IMR-90 (cell line): ENCODE results near the gene COL23A1. TPM values are rescaled to one million over a fixed set of nuclear protein-coding genes. Genes with fewer than 3 reads are reported as not detected.

Source experiments
- ATAC-seq: fragments of 200-7000 bp; cut with Tn5 transposase; 2 replicates; pipeline ENCODE4 v1.9.1; 2020; ENCODE audit warnings: low read depth, mild to moderate bottlenecking, moderate library complexity
- BruUV-seq: library from RNA; stranded (reverse); fragments of 400-500 nt; replicated peaks from 2 replicates; lab custom pipeline; 2021; lab: Mats Ljungman, UMichigan
- CTCF ChIA-PET: fragments of 300-600 bp; formaldehyde crosslinking; extraction: SDS; loops from one replicate; lab custom pipeline; 2021; ENCODE audit warnings: antibody characterized with exemption; lab: Yijun Ruan, JAX
- POLR2A ChIA-PET: fragments of 300-600 bp; sonication (Branson Sonifier 250); formaldehyde crosslinking; loops from one replicate; lab custom pipeline; 2022; ENCODE audit warnings: antibody characterized with exemption; ENCODE audit not compliant: unreplicated experiment; lab: Charles Lee
- DNase-seq: peaks from one replicate; pipeline ENCODE4 v3.0.0; 2013
- H2AFZ ChIP-seq: replicated peaks from 2 replicates; pipeline ENCODE3; 2013; ENCODE audit warnings: low read length, mild to moderate bottlenecking; ENCODE audit not compliant: poor library complexity
- H2AK5ac ChIP-seq: 2 replicates; pipeline ENCODE4 v1.6.1; 2013; ENCODE audit warnings: low read depth, low read length, inconsistent platforms
- H2AK9ac ChIP-seq: replicated peaks from 2 replicates; pipeline ENCODE3; 2013; ENCODE audit warnings: mild to moderate bottlenecking, low read depth, low read length, moderate library complexity; ENCODE audit not compliant: poor library complexity
- H2BK120ac ChIP-seq: 2 replicates; pipeline ENCODE4 v1.6.1; 2013; ENCODE audit warnings: low read depth, low read length, inconsistent platforms
- H2BK15ac ChIP-seq: 3 replicates; pipeline ENCODE4 v1.6.1; 2013; ENCODE audit warnings: low read depth, low read length, inconsistent platforms
- H2BK20ac ChIP-seq: 2 replicates; pipeline ENCODE4 v1.6.1; 2013; ENCODE audit warnings: low read depth, mild to moderate bottlenecking, inconsistent platforms, low read length, moderate library complexity
- H2BK5ac ChIP-seq: 2 replicates; pipeline ENCODE4 v1.6.1; 2013; ENCODE audit warnings: mild to moderate bottlenecking, low read depth, low read length, inconsistent platforms; ENCODE audit not compliant: poor library complexity, severe bottlenecking
- H3K14ac ChIP-seq: replicated peaks from 2 replicates; pipeline ENCODE4 v1.6.1; 2013; ENCODE audit warnings: low read depth, low read length, inconsistent platforms
- H3K18ac ChIP-seq: 2 replicates; pipeline ENCODE4 v1.6.1; 2013; ENCODE audit warnings: low read depth, low read length, control low read depth
- H3K23ac ChIP-seq: 2 replicates; pipeline ENCODE4 v1.6.1; 2013; ENCODE audit warnings: low read depth, low read length, inconsistent platforms
- H3K27ac ChIP-seq: 2 replicates; pipeline ENCODE4 v1.5.1; 2013; ENCODE audit warnings: mild to moderate bottlenecking, control low read depth, low read length; ENCODE audit not compliant: insufficient read depth
- H3K27me3 ChIP-seq: 2 replicates; pipeline ENCODE4 v1.6.1; 2013; ENCODE audit warnings: low read length; ENCODE audit not compliant: control insufficient read depth, insufficient read depth
- H3K36me3 ChIP-seq: 2 replicates; pipeline ENCODE4 v1.6.1; 2013; ENCODE audit warnings: low read length, mixed read lengths; ENCODE audit not compliant: control insufficient read depth, insufficient read depth
- H3K4ac ChIP-seq: 2 replicates; pipeline ENCODE4 v1.6.1; 2013; ENCODE audit warnings: low read depth, low read length, inconsistent platforms
- H3K4me1 ChIP-seq: 2 replicates; pipeline ENCODE4 v1.6.1; 2013; ENCODE audit warnings: low read length, mixed read lengths; ENCODE audit not compliant: control insufficient read depth, insufficient read depth
- H3K4me2 ChIP-seq: 2 replicates; pipeline ENCODE4 v1.6.1; 2013; ENCODE audit warnings: low read depth, mild to moderate bottlenecking, control low read depth, low read length, moderate library complexity
- H3K4me3 ChIP-seq: 2 replicates; pipeline ENCODE4 v1.5.1; 2013; ENCODE audit warnings: low read depth, mild to moderate bottlenecking, control low read depth, low read length, moderate library complexity; ENCODE audit not compliant: insufficient read depth
- H3K56ac ChIP-seq: 2 replicates; pipeline ENCODE4 v1.6.1; 2013; ENCODE audit warnings: low read length, inconsistent platforms; ENCODE audit not compliant: insufficient read depth; ENCODE audit errors: extremely low read depth
- H3K79me1 ChIP-seq, 2 experiments: 2 replicates each; pipeline ENCODE4 v1.6.1; 2013; ENCODE audit warnings: low read length in 2 of 2, inconsistent platforms in 1 of 2, low read depth in 1 of 2
- H3K9ac ChIP-seq: 2 replicates; pipeline ENCODE4 v1.6.1; 2013; ENCODE audit warnings: low read depth, low read length, control low read depth
- H3K9me1 ChIP-seq: 2 replicates; pipeline ENCODE4 v1.6.1; 2013; ENCODE audit warnings: low read length, inconsistent platforms; ENCODE audit not compliant: insufficient read depth
- H3K9me3 ChIP-seq: 2 replicates; pipeline ENCODE4 v1.6.1; 2013; ENCODE audit warnings: low read length; ENCODE audit not compliant: control insufficient read depth, insufficient read depth
- H4K20me1 ChIP-seq: 2 replicates; pipeline ENCODE4 v1.6.1; 2013; ENCODE audit warnings: low read length, inconsistent platforms; ENCODE audit not compliant: insufficient read depth
- H4K5ac ChIP-seq: 2 replicates; pipeline ENCODE4 v1.6.1; 2013; ENCODE audit warnings: mild to moderate bottlenecking, low read depth, low read length, control low read depth
- H4K8ac ChIP-seq, 2 experiments: 2 replicates each; pipeline ENCODE4 v1.6.1; 2013; ENCODE audit warnings: low read depth in 2 of 2, low read length in 2 of 2, control low read depth in 1 of 2, inconsistent platforms in 1 of 2
- H4K91ac ChIP-seq: 2 replicates; pipeline ENCODE4 v1.6.1; 2013; ENCODE audit warnings: low read depth, low read length, inconsistent platforms; ENCODE audit not compliant: insufficient read depth
- BHLHE40 ChIP-seq: fragments of 150-350 bp; IDR thresholded peaks from 2 replicates; pipeline ENCODE4 v1.6.1; 2016; ENCODE audit warnings: mild to moderate bottlenecking, low read depth, low read length
- CEBPB ChIP-seq: IDR thresholded peaks from 2 replicates; pipeline ENCODE4 v1.6.1; 2012; ENCODE audit warnings: low read depth, low read length, improper control_type of control experiment
- CHD1 ChIP-seq: IDR thresholded peaks from 2 replicates; pipeline ENCODE4 v1.6.1; 2012; ENCODE audit warnings: low read depth, low read length, improper control_type of control experiment
- FOS ChIP-seq: fragments of 150-350 bp; IDR thresholded peaks from 2 replicates; pipeline ENCODE4 v1.6.1; 2016; ENCODE audit warnings: low read depth, low read length
- MAFK ChIP-seq: IDR thresholded peaks from 2 replicates; pipeline ENCODE4 v1.6.1; 2012; ENCODE audit warnings: low read depth, low read length, improper control_type of control experiment
- MAZ ChIP-seq: IDR thresholded peaks from 2 replicates; pipeline ENCODE4 v1.6.1; 2012; ENCODE audit warnings: low read depth, mild to moderate bottlenecking, low read length, improper control_type of control experiment, moderate library complexity, borderline replicate concordance
- MXI1 ChIP-seq: IDR thresholded peaks from 2 replicates; pipeline ENCODE4 v1.6.1; 2012; ENCODE audit warnings: low read depth, mild to moderate bottlenecking, low read length, moderate library complexity, borderline replicate concordance
- NFE2L2 ChIP-seq: fragments of 150-350 bp; IDR thresholded peaks from 2 replicates; pipeline ENCODE4 v1.6.1; 2016; ENCODE audit warnings: low read depth, mild to moderate bottlenecking, low read length
- POLR2A ChIP-seq: IDR thresholded peaks from 2 replicates; pipeline ENCODE4 v1.6.1; 2012; ENCODE audit warnings: mild to moderate bottlenecking, low read depth, low read length
- RAD21 ChIP-seq: IDR thresholded peaks from 2 replicates; pipeline ENCODE4 v1.6.1; 2012; ENCODE audit warnings: low read length, improper control_type of control experiment
- RCOR1 ChIP-seq: IDR thresholded peaks from 2 replicates; pipeline ENCODE4 v1.6.1; 2012; ENCODE audit warnings: mild to moderate bottlenecking, low read length, improper control_type of control experiment; ENCODE audit not compliant: insufficient replicate concordance
- RFX5 ChIP-seq: IDR thresholded peaks from 2 replicates; pipeline ENCODE4 v1.8.0; 2012; ENCODE audit warnings: low read depth, mild to moderate bottlenecking, low read length, moderate library complexity
- SMC3 ChIP-seq: fragments of 150-350 bp; IDR thresholded peaks from 2 replicates; pipeline ENCODE4 v1.6.1; 2016; ENCODE audit warnings: low read depth, mild to moderate bottlenecking, antibody characterized with exemption, low read length, moderate library complexity
- WGBS, 2 experiments: methylation state at CpG; one replicate each; pipeline versions ENCODE4 v1.1.5 to v1.1.7; 2013; ENCODE audit warnings: missing lambda C conversion rate in 2 of 2; ENCODE audit not compliant: insufficient read length in 1 of 2; ENCODE audit errors: extremely low coverage in 2 of 2; 5-methylcytosine and 5-hydroxymethylcytosine counted together
- dilution Hi-C: fragments of 300-500 bp; cut with HindIII; formaldehyde crosslinking; loops from one replicate; pipeline ENCODE4 v1.14.3; 2018; ENCODE audit warnings: low sequenced_read_pairs; ENCODE audit not compliant: unreplicated experiment
- in situ Hi-C: fragments of 300-500 bp; cut with MboI; formaldehyde crosslinking; loops from 3 replicates; pipeline ENCODE4 v1.14.3; 2019; ENCODE audit warnings: low sequenced_read_pairs, inconsistent platforms, mixed read lengths
- intact Hi-C: fragments of 100-400 bp; cut with micrococcal nuclease; formaldehyde crosslinking; loops from 2 replicates; pipeline ENCODE4 v1.10.0; 2022
- polyA plus RNA-seq, 3 experiments: library from polyadenylated mRNA; depleted of rRNA; stranded (reverse); fragments of >200 nt; gene quantifications; 2 replicates each; pipeline ENCODE4 v1.2.3, GENCODE V29; 2012; ENCODE audit warnings: low replicate concordance in 1 of 3
- total RNA-seq: library from RNA; depleted of rRNA; stranded (reverse); fragments of >200 nt; gene quantifications from 2 replicates; pipeline ENCODE4 v1.2.3, GENCODE V29; 2012
- TF ChIP-seq, protein P1 (sequence below): conservative IDR thresholded peaks from 2 replicates; pipeline ENCODE4 v1.5.1; 2012; ENCODE audit warnings: mild to moderate bottlenecking, low read depth, low read length, improper control_type of control experiment
- TF ChIP-seq, protein P2 (sequence below): fragments of 150-350 bp; IDR thresholded peaks from 2 replicates; pipeline ENCODE4 v1.6.1; 2017; ENCODE audit warnings: mild to moderate bottlenecking, antibody characterized with exemption, low read length, low read depth
- TF ChIP-seq, protein P3 (sequence below): fragments of 150-350 bp; IDR thresholded peaks from 2 replicates; pipeline ENCODE4 v1.6.1; 2016; ENCODE audit warnings: low read depth, mild to moderate bottlenecking, low read length, moderate library complexity, borderline replicate concordance

Gene COL23A1
- total and polyA plus RNA-seq, 2 of the 4 experiments (the other 2 are of a cell fraction) = not detected

DNA sequence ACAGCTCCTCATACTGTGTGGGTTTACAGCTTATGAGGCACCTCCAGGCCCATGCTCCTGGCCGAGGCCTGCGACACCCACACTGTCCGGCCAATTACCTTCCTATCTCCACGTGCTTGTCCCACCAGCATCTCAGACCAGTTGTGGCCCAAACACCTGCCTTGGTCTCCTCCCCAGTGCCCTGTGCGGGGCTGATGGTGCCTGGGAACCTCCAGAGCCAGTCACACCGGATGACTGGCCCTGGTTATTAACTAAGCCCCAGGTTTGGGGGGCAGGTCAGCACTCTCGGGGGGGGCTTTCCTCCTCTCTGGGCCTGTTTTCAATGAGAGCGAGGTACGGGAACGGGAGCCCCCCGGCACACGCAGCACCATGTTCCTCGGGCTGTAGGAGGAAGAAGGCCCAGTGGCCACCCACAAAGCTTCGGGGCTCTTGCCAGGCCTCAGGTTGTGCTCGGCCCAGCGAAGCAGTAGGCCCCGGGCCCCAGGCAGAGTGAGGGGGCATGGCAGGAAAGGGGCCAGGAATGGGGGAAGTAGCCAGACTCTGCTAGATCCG is 281.6 kb downstream of the COL23A1 start:
- H3K36me3 ChIP-seq = no peaks in the 10 kb centered on the region
- ATAC-seq (no peak), DNase-seq (no peak)
- H2AFZ ChIP-seq = no peak overlapping the region
- H3K9me3 ChIP-seq = peaks cover 14% of the 10 kb centered on the region
- H2AK9ac ChIP-seq = no peak overlapping the region
- H2BK20ac ChIP-seq = no peak overlapping the region
- no peaks in the 10 kb centered on the region for H4K20me1 ChIP-seq
- H3K23ac ChIP-seq = no peak overlapping the region
- H2BK5ac ChIP-seq = no peak overlapping the region
- no peak overlapping the region for H3K56ac ChIP-seq
- WGBS, 2 experiments = 71% methylated on average over 8 of the region's 18 CpGs; no CpG with 5 or more reads in 1 of the 2 experiments
- in situ Hi-C loops (no loop called here), dilution Hi-C loops (no loop called here), intact Hi-C loops (no loop called here)
- BruUV-seq = no TSS peak
- no peak overlapping the region for H2BK15ac ChIP-seq
- H4K5ac ChIP-seq = no peak overlapping the region
- no peaks in the 10 kb centered on the region for H3K79me1 ChIP-seq
- TF ChIP-seq BHLHE40 = no peak
- TF ChIP-seq NFE2L2 = no peak
- TF ChIP-seq, protein P1, sequence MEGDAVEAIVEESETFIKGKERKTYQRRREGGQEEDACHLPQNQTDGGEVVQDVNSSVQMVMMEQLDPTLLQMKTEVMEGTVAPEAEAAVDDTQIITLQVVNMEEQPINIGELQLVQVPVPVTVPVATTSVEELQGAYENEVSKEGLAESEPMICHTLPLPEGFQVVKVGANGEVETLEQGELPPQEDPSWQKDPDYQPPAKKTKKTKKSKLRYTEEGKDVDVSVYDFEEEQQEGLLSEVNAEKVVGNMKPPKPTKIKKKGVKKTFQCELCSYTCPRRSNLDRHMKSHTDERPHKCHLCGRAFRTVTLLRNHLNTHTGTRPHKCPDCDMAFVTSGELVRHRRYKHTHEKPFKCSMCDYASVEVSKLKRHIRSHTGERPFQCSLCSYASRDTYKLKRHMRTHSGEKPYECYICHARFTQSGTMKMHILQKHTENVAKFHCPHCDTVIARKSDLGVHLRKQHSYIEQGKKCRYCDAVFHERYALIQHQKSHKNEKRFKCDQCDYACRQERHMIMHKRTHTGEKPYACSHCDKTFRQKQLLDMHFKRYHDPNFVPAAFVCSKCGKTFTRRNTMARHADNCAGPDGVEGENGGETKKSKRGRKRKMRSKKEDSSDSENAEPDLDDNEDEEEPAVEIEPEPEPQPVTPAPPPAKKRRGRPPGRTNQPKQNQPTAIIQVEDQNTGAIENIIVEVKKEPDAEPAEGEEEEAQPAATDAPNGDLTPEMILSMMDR = no peak
- TF ChIP-seq FOS = no peak
- TF ChIP-seq RAD21 = no peak
- TF ChIP-seq RFX5 = no peak
- no peak for TF ChIP-seq POLR2A
- no peak for TF ChIP-seq MAZ
- TF ChIP-seq SMC3 = no peak
- no peak for TF ChIP-seq MAFK
- no peak for TF ChIP-seq CHD1
- TF ChIP-seq, protein P2, sequence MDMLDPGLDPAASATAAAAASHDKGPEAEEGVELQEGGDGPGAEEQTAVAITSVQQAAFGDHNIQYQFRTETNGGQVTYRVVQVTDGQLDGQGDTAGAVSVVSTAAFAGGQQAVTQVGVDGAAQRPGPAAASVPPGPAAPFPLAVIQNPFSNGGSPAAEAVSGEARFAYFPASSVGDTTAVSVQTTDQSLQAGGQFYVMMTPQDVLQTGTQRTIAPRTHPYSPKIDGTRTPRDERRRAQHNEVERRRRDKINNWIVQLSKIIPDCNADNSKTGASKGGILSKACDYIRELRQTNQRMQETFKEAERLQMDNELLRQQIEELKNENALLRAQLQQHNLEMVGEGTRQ = no peak
- TF ChIP-seq RCOR1 = no peak
- TF ChIP-seq, protein P3, sequence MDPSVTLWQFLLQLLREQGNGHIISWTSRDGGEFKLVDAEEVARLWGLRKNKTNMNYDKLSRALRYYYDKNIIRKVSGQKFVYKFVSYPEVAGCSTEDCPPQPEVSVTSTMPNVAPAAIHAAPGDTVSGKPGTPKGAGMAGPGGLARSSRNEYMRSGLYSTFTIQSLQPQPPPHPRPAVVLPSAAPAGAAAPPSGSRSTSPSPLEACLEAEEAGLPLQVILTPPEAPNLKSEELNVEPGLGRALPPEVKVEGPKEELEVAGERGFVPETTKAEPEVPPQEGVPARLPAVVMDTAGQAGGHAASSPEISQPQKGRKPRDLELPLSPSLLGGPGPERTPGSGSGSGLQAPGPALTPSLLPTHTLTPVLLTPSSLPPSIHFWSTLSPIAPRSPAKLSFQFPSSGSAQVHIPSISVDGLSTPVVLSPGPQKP = no peak
- TF ChIP-seq CEBPB = no peak
- no peak for TF ChIP-seq MXI1
- H3K4me2 ChIP-seq = no peak overlapping the region
- POLR2A ChIA-PET = no interaction called here
- H4K8ac ChIP-seq = no peak overlapping the region
- no peak overlapping the region for H3K18ac ChIP-seq
- no peak overlapping the region for H3K4me3 ChIP-seq
- no peak overlapping the region for H2AK5ac ChIP-seq
- no peaks in the 10 kb centered on the region for H3K4me1 ChIP-seq
- H3K14ac ChIP-seq = no peak overlapping the region
- H3K4ac ChIP-seq = no peak overlapping the region
- H3K9ac ChIP-seq = no peak overlapping the region
- H3K9me1 ChIP-seq = no peaks in the 10 kb centered on the region
- no peak overlapping the region for H2BK120ac ChIP-seq
- no peaks in the 10 kb centered on the region for H3K27me3 ChIP-seq
- no peak overlapping the region for H3K27ac ChIP-seq
- no peak overlapping the region for H4K91ac ChIP-seq
- CTCF ChIA-PET = no interaction called here
